Adrenal gland (tissue), 12 donors: Measurements from ENCODE around the gene IYD. TPM values are rescaled to one million over a fixed set of nuclear protein-coding genes. Genes with fewer than 3 reads are reported as not detected.
A peak's percentile ranks its signal among the peaks of the same experiment; 100 is the strongest.

Experiments
- DNase-seq, 7 donors: peaks; one replicate each; pipeline ENCODE4 v3.0.0-alpha.2; 2019 to 2020
- H3K27ac ChIP-seq, 5 donors: fragments of 200-600 bp; sonication (generic) in 4 of 5; 1 replicate in 3 of 5; 2 replicates in 2 of 5; pipeline versions ENCODE4 v1.5.1 to v1.8.0; 2016 to 2020; ENCODE audit warnings: mild to moderate bottlenecking in 1 of 5
- H3K27me3 ChIP-seq: fragments of 200-600 bp; 2 replicates; pipeline ENCODE4 v1.8.0; 2021
- H3K36me3 ChIP-seq, 2 donors: fragments of 200-600 bp; replicated peaks in 1 of 2; 1 replicate in 1 of 2; 2 replicates in 1 of 2; pipeline versions ENCODE4 v1.5.1 to v1.8.0; 2018 to 2022
- H3K4me1 ChIP-seq, 2 donors: fragments of 200-600 bp; replicated peaks in 1 of 2; 1 replicate in 1 of 2; 2 replicates in 1 of 2; pipeline versions ENCODE4 v1.5.1 to v1.8.0; 2018 to 2021
- H3K4me3 ChIP-seq, 4 donors: fragments of 200-600 bp; sonication (generic) in 3 of 4; one replicate each; pipeline ENCODE4 v1.5.1; 2016 to 2018
- H3K9me3 ChIP-seq, 3 donors: fragments of 200-600 bp; sonication (generic) in 1 of 3; replicated peaks in 1 of 3; 1 replicate in 2 of 3; 2 replicates in 1 of 3; pipeline versions ENCODE4 v1.5.1 to v1.8.0; 2016 to 2021
- CTCF ChIP-seq, 6 experiments: fragments of 450-650 bp in 4 of 6; fragments of 200-600 bp in 2 of 6; sonication (generic) in 1 of 6; IDR thresholded peaks; 1 replicate in 5 of 6; 2 replicates in 1 of 6; pipeline versions ENCODE4 v1.5.1 to v1.8.0; 2016 to 2021; ENCODE audit warnings: antibody characterized with exemption in 6 of 6, mild to moderate bottlenecking in 2 of 6, moderate library complexity in 1 of 6
- POLR2A ChIP-seq, 2 donors: fragments of 450-650 bp; IDR thresholded peaks; one replicate each; pipeline ENCODE4 v1.6.1; 2017; ENCODE audit warnings: antibody characterized with exemption in 2 of 2, mild to moderate bottlenecking in 2 of 2, moderate library complexity in 1 of 2
- WGBS, 4 donors: extraction: QIAGEN DNeasy Blood & Tissue Kit in 2 of 4; methylation state at CpG; one replicate each; pipeline versions ENCODE4 v1.1.5 to v1.1.7; 2013 to 2017; 5-methylcytosine and 5-hydroxymethylcytosine counted together
- intact Hi-C, 2 donors: fragments of 100-400 bp; cut with DNase I; formaldehyde crosslinking; loops; one replicate each; pipeline versions ENCODE4 v1.14.1 to v1.15.0; 2022 to 2023
- polyA plus RNA-seq, 3 donors: library from polyadenylated mRNA; stranded (reverse); fragments of 200-250 nt in 2 of 3; fragments of 350-450 nt in 1 of 3; fragmentation: Illumina TruSeq in 1 of 3; extraction: RNeasy Lipid Tissue Mini Kit (QIAGEN cat#74804) in 1 of 3; gene quantifications; one replicate each; pipeline ENCODE4 v1.2.3, GENCODE V29; 2013 to 2014
- total RNA-seq, 9 donors: library from RNA; depleted of rRNA in 4 of 9; stranded (reverse); fragments of >200 nt in 4 of 9; fragments of 120-200 nt in 1 of 9; fragmentation: NEBNext Ultra II Directional in 1 of 9; extraction: Animal tissue kit (Norgen Biotek cat#: 25700) in 1 of 9; gene quantifications; one replicate each; pipeline versions ENCODE4 v1.1.0 to v1.2.4, GENCODE V29; 2013 to 2023
- donor health status: healthy with polysubstance abuse.
- donor health status: Bipolar disorder and iron deficiency.
- donor health status: DM: yes; HTN: yes; CAD: no.
- donor health status: DM: no; HTN: no; CAD: no.
- donor health status: DM: no; HTN: no; CAD: no.
- donor health status: DM: yes; HTN: yes; CAD: no.

Gene IYD
- total and polyA plus RNA-seq, 12 donors = 0.04 to 0.95 TPM; not detected in 10

GRCh38 chr6:150343434-150343833, 25.4 kb upstream of the IYD start:
- Histone ChIP-seq H3K4me1 (no peaks in the 10 kb centered on the region), H3K36me3 (no peaks in the 10 kb centered on the region), H3K27me3 (no peaks in the 10 kb centered on the region), H3K27ac (no peak overlapping the region), H3K4me3 (no peak overlapping the region), H3K9me3 (no peaks in the 10 kb centered on the region)
- no peak for DNase-seq
- intact Hi-C loops = no loop called here
- no peak for TF ChIP-seq POLR2A (IDR thresholded peaks at IDR 0.05)
- TF ChIP-seq CTCF (IDR thresholded peaks at IDR 0.05) = no peak

- WGBS, 4 donors = 51 to 83% (median 73%) methylated on average over 3 of the region's 3 CpGs
- no peaks in the 10 kb centered on the region for H3K36me3 ChIP-seq
- DNase-seq = no peak
- H3K4me1 ChIP-seq = no peaks in the 10 kb centered on the region
- H3K27me3 ChIP-seq = no peaks in the 10 kb centered on the region
- no peak overlapping the region for H3K4me3 ChIP-seq
- intact Hi-C loops = no loop called here
- H3K27ac ChIP-seq = no peak overlapping the region
- no peaks in the 10 kb centered on the region for H3K9me3 ChIP-seq
- TF ChIP-seq POLR2A (IDR thresholded peaks at IDR 0.05) (no peak), CTCF (IDR thresholded peaks at IDR 0.05) (no peak)
Measured at GRCh38 chr6:150345781-150346180, 23.0 kb upstream of the IYD start.

DNA sequence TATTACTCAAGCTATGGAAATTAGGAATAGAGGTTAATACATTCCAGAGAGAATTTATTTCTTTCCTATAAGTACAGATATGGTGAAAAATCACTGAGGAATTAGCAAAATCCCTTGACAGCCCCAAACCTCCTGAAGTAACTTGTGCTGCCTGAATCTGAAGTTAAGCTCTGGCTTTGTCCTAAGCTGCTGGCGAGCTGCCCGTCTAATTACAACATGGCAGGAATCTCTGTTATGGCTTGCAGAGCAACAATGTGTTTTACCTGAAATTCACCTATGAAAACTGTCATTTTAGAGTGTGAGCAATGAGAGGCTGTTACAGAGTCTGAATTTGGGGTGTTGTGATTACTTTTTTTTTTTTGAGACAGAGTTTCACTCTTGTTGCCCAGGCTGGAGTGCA, 22.5 kb upstream of the IYD start:
- no peaks in the 10 kb centered on the region for H3K4me1 ChIP-seq
- DNase-seq = peak in 1 of 7 donors; percentile 45
- no peak overlapping the region for H3K27ac ChIP-seq
- H3K4me3 ChIP-seq = no peak overlapping the region
- no peaks in the 10 kb centered on the region for H3K36me3 ChIP-seq
- no peaks in the 10 kb centered on the region for H3K27me3 ChIP-seq
- no peak for TF ChIP-seq CTCF (IDR thresholded peaks at IDR 0.05)
- TF ChIP-seq POLR2A (IDR thresholded peaks at IDR 0.05) = no peak
- intact Hi-C loops = no loop called here
- H3K9me3 ChIP-seq = no peaks in the 10 kb centered on the region
- 81 to 93% (median 85%) methylated on average over 2 of the region's 2 CpGs for WGBS, 4 donors

- Histone ChIP-seq H3K36me3 (no peaks in the 10 kb centered on the region), H3K9me3 (no peaks in the 10 kb centered on the region), H3K27me3 (no peaks in the 10 kb centered on the region), H3K4me1 (no peaks in the 10 kb centered on the region), H3K4me3 (no peak overlapping the region), H3K27ac (no peak overlapping the region)
- 77 to 91% (median 87%) methylated on average over 5 of the region's 5 CpGs for WGBS, 4 donors
- intact Hi-C loops = no loop called here
- DNase-seq = peak in 1 of 7 donors; percentile 4
- TF ChIP-seq CTCF (IDR thresholded peaks at IDR 0.05) = no peak
- no peak for TF ChIP-seq POLR2A (IDR thresholded peaks at IDR 0.05)
Measured at GRCh38 chr6:150347845-150348244, 21.0 kb upstream of the IYD start.
